Osteocyte (in vitro differentiated cells): ENCODE data around the gene RAPGEFL1. TPM values are rescaled to one million over a fixed set of nuclear protein-coding genes. Genes with fewer than 3 reads are reported as not detected.

Source experiments
- DNase-seq: peaks from one replicate; pipeline ENCODE4 v3.0.0; 2021; ENCODE audit warnings: mixed read lengths; ENCODE audit not compliant: unreplicated experiment; ENCODE audit errors: extremely low spot score
- H3K27ac Mint-ChIP-seq: one replicate; pipeline ENCODE4 v1.8.0; 2021; ENCODE audit warnings: mild to moderate bottlenecking, mixed read lengths; ENCODE audit not compliant: unreplicated experiment
- H3K27me3 Mint-ChIP-seq: one replicate; pipeline ENCODE4 v1.8.0; 2021; ENCODE audit warnings: mixed read lengths; ENCODE audit not compliant: unreplicated experiment
- H3K36me3 Mint-ChIP-seq: one replicate; pipeline ENCODE4 v1.8.0; 2021; ENCODE audit warnings: mixed read lengths; ENCODE audit not compliant: unreplicated experiment
- H3K4me1 Mint-ChIP-seq: one replicate; pipeline ENCODE4 v1.8.0; 2021; ENCODE audit warnings: mixed read lengths; ENCODE audit not compliant: unreplicated experiment
- H3K4me3 Mint-ChIP-seq: one replicate; pipeline ENCODE4 v1.8.0; 2021; ENCODE audit warnings: mild to moderate bottlenecking, moderate library complexity, mixed read lengths; ENCODE audit not compliant: unreplicated experiment
- H3K9me3 Mint-ChIP-seq: one replicate; pipeline ENCODE4 v1.8.0; 2021; ENCODE audit warnings: mixed read lengths; ENCODE audit not compliant: unreplicated experiment
- microRNA-seq: library from miRNA; unstranded; fragments of <30 nt; microRNA quantifications from one replicate; pipeline ENCODE4 v1.1.0, GENCODE V29; 2020; ENCODE audit not compliant: unreplicated experiment
- total RNA-seq: library from RNA; stranded (reverse); gene quantifications from 2 replicates; pipeline ENCODE4 v1.2.1, GENCODE V29; 2021
- TF ChIP-seq, protein P1 (sequence below): fragments of 200-600 bp; sonication (generic); IDR thresholded peaks from 2 replicates; pipeline ENCODE4 v1.5.0; 2021; ENCODE audit warnings: antibody characterized with exemption, mild to moderate bottlenecking, moderate library complexity

Gene RAPGEFL1
- total RNA-seq, 1 donor from 2014 or later = 6.8 TPM

DNA sequence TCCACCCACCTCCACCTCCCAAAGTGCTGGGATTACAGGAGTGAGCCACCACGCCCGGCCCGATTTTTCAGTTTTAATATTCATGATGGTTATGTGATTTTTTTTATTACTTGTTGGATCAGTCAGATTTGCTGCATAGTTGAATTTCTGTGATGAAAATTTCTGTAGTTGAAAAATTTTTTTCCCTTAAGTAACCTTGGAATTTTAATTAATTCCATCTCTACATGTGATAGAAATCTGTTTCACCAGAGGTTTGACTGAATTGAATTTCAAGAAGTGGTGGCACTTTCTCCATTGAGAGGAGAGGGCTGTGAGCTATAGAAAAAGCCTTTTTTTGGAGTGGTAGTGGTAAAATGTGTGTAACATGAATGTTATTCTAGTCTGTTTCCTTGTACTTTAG is 66.5 kb downstream of the RAPGEFL1 start:
- no peak for DNase-seq
- H3K27ac Mint-ChIP-seq = peak overlapping the region; percentile 73
- peaks cover 27% of the 10 kb centered on the region for H3K4me1 Mint-ChIP-seq
- peaks cover 1% of the 10 kb centered on the region for H3K36me3 Mint-ChIP-seq
- H3K4me3 Mint-ChIP-seq = no peak overlapping the region
- TF ChIP-seq, protein P1, sequence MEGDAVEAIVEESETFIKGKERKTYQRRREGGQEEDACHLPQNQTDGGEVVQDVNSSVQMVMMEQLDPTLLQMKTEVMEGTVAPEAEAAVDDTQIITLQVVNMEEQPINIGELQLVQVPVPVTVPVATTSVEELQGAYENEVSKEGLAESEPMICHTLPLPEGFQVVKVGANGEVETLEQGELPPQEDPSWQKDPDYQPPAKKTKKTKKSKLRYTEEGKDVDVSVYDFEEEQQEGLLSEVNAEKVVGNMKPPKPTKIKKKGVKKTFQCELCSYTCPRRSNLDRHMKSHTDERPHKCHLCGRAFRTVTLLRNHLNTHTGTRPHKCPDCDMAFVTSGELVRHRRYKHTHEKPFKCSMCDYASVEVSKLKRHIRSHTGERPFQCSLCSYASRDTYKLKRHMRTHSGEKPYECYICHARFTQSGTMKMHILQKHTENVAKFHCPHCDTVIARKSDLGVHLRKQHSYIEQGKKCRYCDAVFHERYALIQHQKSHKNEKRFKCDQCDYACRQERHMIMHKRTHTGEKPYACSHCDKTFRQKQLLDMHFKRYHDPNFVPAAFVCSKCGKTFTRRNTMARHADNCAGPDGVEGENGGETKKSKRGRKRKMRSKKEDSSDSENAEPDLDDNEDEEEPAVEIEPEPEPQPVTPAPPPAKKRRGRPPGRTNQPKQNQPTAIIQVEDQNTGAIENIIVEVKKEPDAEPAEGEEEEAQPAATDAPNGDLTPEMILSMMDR = no peak
- H3K9me3 Mint-ChIP-seq = no peaks in the 10 kb centered on the region
- H3K27me3 Mint-ChIP-seq = no peaks in the 10 kb centered on the region

GRCh38 chr17:40244255-40244654 is 67.0 kb downstream of the RAPGEFL1 start:
- H3K36me3 Mint-ChIP-seq = peaks cover 1% of the 10 kb centered on the region
- no peak overlapping the region for H3K4me3 Mint-ChIP-seq
- H3K4me1 Mint-ChIP-seq = peaks cover 32% of the 10 kb centered on the region
- H3K9me3 Mint-ChIP-seq = no peaks in the 10 kb centered on the region
- H3K27ac Mint-ChIP-seq = peak overlapping the region; percentile 73
- no peak for DNase-seq
- H3K27me3 Mint-ChIP-seq = no peaks in the 10 kb centered on the region
- TF ChIP-seq, protein P1 = no peak

Small RNA genes within 50 kb of the gene (microRNA-seq; reads per million reads assigned to microRNA genes)
- gene MIR6866 (not detected), gene MIR6867 (not detected)

Other genes with a start within 250 kb of the RAPGEFL1 start
- gene ORMDL3, start 249.9 kb upstream of the RAPGEFL1 start, total RNA-seq = 59.4 and 60.5 TPM in 2 replicates
- not detected in 2 replicates for gene LRRC3C, start 249.7 kb upstream of the RAPGEFL1 start, total RNA-seq
- not detected in 2 replicates for gene GSDMA, start 214.5 kb upstream of the RAPGEFL1 start, total RNA-seq
- gene PSMD3, start 196.7 kb upstream of the RAPGEFL1 start, total RNA-seq = 96.9 and 104 TPM in 2 replicates
- not detected in 2 replicates for gene CSF3, start 162.0 kb upstream of the RAPGEFL1 start, total RNA-seq
- 74.5 and 96.2 TPM in 2 replicates for gene MED24, start 123.1 kb upstream of the RAPGEFL1 start, total RNA-seq
- gene THRA, start 114.5 kb upstream of the RAPGEFL1 start, total RNA-seq = 44.6 and 46.3 TPM in 2 replicates
- 6.1 and 6.9 TPM in 2 replicates for gene NR1D1, start 76.9 kb upstream of the RAPGEFL1 start, total RNA-seq
- gene MSL1, start 55.5 kb upstream of the RAPGEFL1 start, total RNA-seq = 85.9 and 86.8 TPM in 2 replicates
- 87.5 and 90.9 TPM in 2 replicates for gene CASC3, start 36.9 kb upstream of the RAPGEFL1 start, total RNA-seq
- 28.3 and 28.6 TPM in 2 replicates for gene WIPF2, start 41.8 kb downstream of the RAPGEFL1 start, total RNA-seq
- 6.7 and 10.8 TPM in 2 replicates for gene CDC6, start 110.4 kb downstream of the RAPGEFL1 start, total RNA-seq
- 62.6 and 65.2 TPM in 2 replicates for gene RARA, start 131.7 kb downstream of the RAPGEFL1 start, total RNA-seq
- 0.40 TPM in 1 of 2 replicates, not detected in the other for gene GJD3, start 187.3 kb downstream of the RAPGEFL1 start, total RNA-seq
- gene TOP2A, start 240.4 kb downstream of the RAPGEFL1 start, total RNA-seq = 41.9 and 43.3 TPM in 2 replicates